Prostate gland (tissue), 2 donors: Measurements from ENCODE around the gene C17orf113.

ENCODE experiments used
- CTCF ChIP-seq, 4 experiments: fragments of 200-600 bp in 2 of 4; fragments of 450-650 bp in 2 of 4; sonication (generic) in 2 of 4; IDR thresholded peaks; 1 replicate in 3 of 4; 2 replicates in 1 of 4; pipeline ENCODE4 v1.5.1; 2016 to 2019; ENCODE audit warnings: antibody characterized with exemption in 4 of 4, mild to moderate bottlenecking in 2 of 4, moderate library complexity in 2 of 4
- POLR2AphosphoS5 ChIP-seq: sonication (generic); formaldehyde crosslinking; IDR thresholded peaks from one replicate; pipeline ENCODE4 v1.6.1; 2017; ENCODE audit warnings: antibody characterized with exemption

GRCh38 chr17:42088736-42089135 is 38.3 kb upstream of the C17orf113 start:
- no peak for TF ChIP-seq CTCF (IDR thresholded peaks at IDR 0.05)
- no peak for TF ChIP-seq POLR2AphosphoS5
